Measurements from ENCODE around the gene KIF20B.

The KIF20B gene

DNA sequence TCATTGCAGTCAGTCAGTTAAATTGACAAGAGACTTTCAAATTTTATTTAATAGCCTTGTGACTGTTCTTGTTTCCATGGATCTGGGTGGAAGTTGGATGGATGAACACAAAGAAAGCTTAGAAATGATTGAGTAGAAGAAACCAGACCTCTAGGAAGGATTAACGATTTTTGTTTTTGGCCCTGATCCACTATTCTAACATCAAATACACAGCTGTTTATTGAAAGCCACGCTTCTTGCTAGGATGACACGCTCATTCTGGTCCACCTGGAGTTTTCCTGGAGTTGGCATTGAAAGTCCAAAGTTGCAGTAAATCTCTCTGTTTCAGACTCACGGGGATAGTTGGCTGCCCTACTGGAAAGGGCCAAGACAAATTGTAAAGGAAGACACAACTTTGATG, 108.4 kb downstream of the KIF20B start:
- no peaks in the 10 kb centered on the region for H3K9me3 ChIP-seq (ENCODE audit: insufficient read depth, low read length)
- TF ChIP-seq EZH2phosphoT487 (conservative IDR thresholded peaks at IDR 0.05; ENCODE audit: low read length) (no peak), CTCF (IDR thresholded peaks at IDR 0.05; ENCODE audit: insufficient read depth, low read length, poor library complexity, severe bottlenecking) (no peak)
- H3K4me2 ChIP-seq (ENCODE audit: low read depth, low read length, poor library complexity, severe bottlenecking): no peak overlapping the region
- H3K79me2 ChIP-seq (ENCODE audit: insufficient read depth, low read length): no peaks in the 10 kb centered on the region
- no peak overlapping the region for H2AFZ ChIP-seq (ENCODE audit: low read depth, low read length, severe bottlenecking)
- no peaks in the 10 kb centered on the region for H3K9me2 ChIP-seq (replicated peaks; ENCODE audit: insufficient read depth, low read length)
- no peaks in the 10 kb centered on the region for H3F3A ChIP-seq (ENCODE audit: insufficient read depth)
- no peak overlapping the region for H3K27ac ChIP-seq (ENCODE audit: low read depth, low read length)
- no peak overlapping the region for H3K9ac ChIP-seq (ENCODE audit: low read length)
- H3K36me3 ChIP-seq (ENCODE audit: low read length): no peaks in the 10 kb centered on the region
- H3K4me3 ChIP-seq (ENCODE audit: insufficient read depth, low read length, poor library complexity, severe bottlenecking): no peak overlapping the region
- no peaks in the 10 kb centered on the region for H3K27me3 ChIP-seq (ENCODE audit: low read length)
- H4K20me1 ChIP-seq (ENCODE audit: low read depth, low read length): no peaks in the 10 kb centered on the region

GRCh38 chr10:89810908-89811525, 109.6 kb downstream of the KIF20B start:
- H3K79me2 ChIP-seq (ENCODE audit: insufficient read depth, low read length): no peaks in the 10 kb centered on the region
- no peaks in the 10 kb centered on the region for H3K9me3 ChIP-seq (ENCODE audit: insufficient read depth, low read length)
- TF ChIP-seq EZH2phosphoT487 (conservative IDR thresholded peaks at IDR 0.05; ENCODE audit: low read length) (no peak), CTCF (IDR thresholded peaks at IDR 0.05; ENCODE audit: insufficient read depth, low read length, poor library complexity, severe bottlenecking) (no peak)
- no peaks in the 10 kb centered on the region for H3K27me3 ChIP-seq (ENCODE audit: low read length)
- no peaks in the 10 kb centered on the region for H3K36me3 ChIP-seq (ENCODE audit: low read length)
- no peaks in the 10 kb centered on the region for H4K20me1 ChIP-seq (ENCODE audit: low read depth, low read length)
- no peak overlapping the region for H2AFZ ChIP-seq (ENCODE audit: low read depth, low read length, severe bottlenecking)
- no peaks in the 10 kb centered on the region for H3F3A ChIP-seq (ENCODE audit: insufficient read depth)
- H3K9me2 ChIP-seq (replicated peaks; ENCODE audit: insufficient read depth, low read length): no peaks in the 10 kb centered on the region
- no peak overlapping the region for H3K27ac ChIP-seq (ENCODE audit: low read depth, low read length)
- no peak overlapping the region for H3K4me3 ChIP-seq (ENCODE audit: insufficient read depth, low read length, poor library complexity, severe bottlenecking)
- no peak overlapping the region for H3K9ac ChIP-seq (ENCODE audit: low read length)
- H3K4me2 ChIP-seq (ENCODE audit: low read depth, low read length, poor library complexity, severe bottlenecking): no peak overlapping the region

DNA sequence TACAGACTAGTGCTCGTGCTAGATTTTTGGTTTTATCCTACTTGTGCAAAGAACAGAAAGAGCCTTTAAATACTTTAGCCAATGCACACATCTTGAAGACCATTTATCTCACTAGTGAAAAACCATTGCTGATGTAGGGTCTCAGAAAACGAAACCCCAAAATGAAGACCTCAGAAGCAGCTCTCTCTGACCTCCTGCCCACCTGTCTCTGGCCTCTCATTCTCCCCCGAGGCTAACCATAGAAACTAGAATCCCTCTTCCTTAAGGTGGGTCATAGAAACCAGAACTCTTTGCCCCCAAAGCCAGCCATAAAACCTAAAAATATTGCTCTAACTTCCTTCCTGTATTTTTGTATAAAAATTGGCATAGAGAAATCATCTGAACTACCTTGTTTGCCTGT, 112.2 kb downstream of the KIF20B start:
- no peaks in the 10 kb centered on the region for H3K27me3 ChIP-seq (ENCODE audit: low read length)

More for the DNA sequence above, 112.2 kb downstream of the KIF20B start:
- Histone ChIP-seq H3F3A (ENCODE audit: insufficient read depth) (no peaks in the 10 kb centered on the region), H3K4me3 (ENCODE audit: insufficient read depth, low read length, poor library complexity, severe bottlenecking) (no peak overlapping the region), H2AFZ (ENCODE audit: low read depth, low read length, severe bottlenecking) (no peak overlapping the region), H3K36me3 (ENCODE audit: low read length) (no peaks in the 10 kb centered on the region), H3K27ac (ENCODE audit: low read depth, low read length) (no peak overlapping the region), H3K9ac (ENCODE audit: low read length) (no peak overlapping the region), H4K20me1 (ENCODE audit: low read depth, low read length) (no peaks in the 10 kb centered on the region), H3K4me2 (ENCODE audit: low read depth, low read length, poor library complexity, severe bottlenecking) (no peak overlapping the region), H3K79me2 (ENCODE audit: insufficient read depth, low read length) (no peaks in the 10 kb centered on the region), H3K9me2 (replicated peaks; ENCODE audit: insufficient read depth, low read length) (no peaks in the 10 kb centered on the region), H3K9me3 (ENCODE audit: insufficient read depth, low read length) (no peaks in the 10 kb centered on the region)
- TF ChIP-seq EZH2phosphoT487 (conservative IDR thresholded peaks at IDR 0.05; ENCODE audit: low read length): no peak
- no peak for TF ChIP-seq CTCF (IDR thresholded peaks at IDR 0.05; ENCODE audit: insufficient read depth, low read length, poor library complexity, severe bottlenecking)
